K562 (cell line): ENCODE measurements around the gene CYBRD1. TPM values are rescaled to one million over a fixed set of nuclear protein-coding genes. Genes with fewer than 3 reads are reported as not detected.

Experiments used
- BRF2 ChIP-seq: IDR thresholded peaks from 3 replicates; pipeline ENCODE4 v1.6.1; 2011; ENCODE audit warnings: borderline replicate concordance, mild to moderate bottlenecking; ENCODE audit not compliant: insufficient read length, insufficient read depth
- CBFA2T2 ChIP-seq: fragments of 450-650 bp; conservative IDR thresholded peaks from 2 replicates; pipeline ENCODE4 v1.6.1; 2017; ENCODE audit warnings: mild to moderate bottlenecking
- CTCFL ChIP-seq: IDR thresholded peaks from 2 replicates; pipeline ENCODE4 v1.6.1; 2011; ENCODE audit warnings: borderline replicate concordance, low read depth, mild to moderate bottlenecking, moderate library complexity, low read length; ENCODE audit not compliant: insufficient read depth, poor library complexity, severe bottlenecking
- ETV1 ChIP-seq: fragments of 450-650 bp; conservative IDR thresholded peaks from 2 replicates; pipeline ENCODE4 v1.6.1; 2016; ENCODE audit warnings: missing genetic modification characterization, control low read depth, low read depth, missing compliant biosample characterization
- FOSL1 ChIP-seq: fragments of 200-800 bp; sonication (Bioruptor generic); conservative IDR thresholded peaks from 2 replicates; pipeline ENCODE4 v1.6.1; 2016; ENCODE audit warnings: missing genetic modification characterization, missing compliant biosample characterization
- HIVEP1 ChIP-seq: fragments of 250-450 bp; sonication (Bioruptor Pico); IDR thresholded peaks from 2 replicates; pipeline ENCODE4 v1.4.0; 2020; ENCODE audit warnings: mild to moderate bottlenecking
- NR3C1 ChIP-seq: sonication (generic); formaldehyde crosslinking; IDR thresholded peaks from 2 replicates; pipeline ENCODE4 v1.8.1; 2022; ENCODE audit warnings: missing genetic modification reagents
- PML ChIP-seq: IDR thresholded peaks from 2 replicates; pipeline ENCODE4 v1.6.1; 2012; ENCODE audit warnings: low read length, inconsistent platforms
- RAD21 ChIP-seq, 2 experiments: fragments of 250-450 bp in 1 of 2; fragments of 450-650 bp in 1 of 2; sonication (Bioruptor Pico) in 1 of 2; formaldehyde crosslinking in 1 of 2; IDR thresholded peaks in 1 of 2; conservative IDR thresholded peaks in 1 of 2; 2 replicates each; pipeline versions ENCODE4 v1.4.0 to v1.8.0; 2020 to 2022; ENCODE audit warnings: mild to moderate bottlenecking in 2 of 2, moderate library complexity in 1 of 2
- SMARCA4 ChIP-seq: fragments of 450-650 bp; IDR thresholded peaks from 2 replicates; pipeline ENCODE4 v1.6.1; 2016
- SRF ChIP-seq, 2 experiments: fragments of 250-450, 450-650 bp in 1 of 2; sonication (Bioruptor Pico) in 1 of 2; sonication (generic) in 1 of 2; formaldehyde crosslinking; IDR thresholded peaks; 2 replicates each; pipeline versions ENCODE4 v1.5.0 to v1.5.1; 2020 to 2022; ENCODE audit warnings: mild to moderate bottlenecking in 1 of 2, missing genetic modification reagents in 1 of 2
- TARDBP ChIP-seq: fragments of 450-650 bp; IDR thresholded peaks from 2 replicates; pipeline ENCODE4 v1.6.1; 2016
- TEAD2 ChIP-seq: fragments of 450-650 bp; IDR thresholded peaks from 2 replicates; pipeline ENCODE4 v1.6.1; 2016; ENCODE audit warnings: missing genetic modification characterization, control low read depth, missing compliant biosample characterization
- THAP7 ChIP-seq: fragments of 250-450 bp; sonication (Bioruptor Pico); IDR thresholded peaks from 2 replicates; pipeline ENCODE4 v1.5.0; 2021
- ZNF507 ChIP-seq: conservative IDR thresholded peaks from 2 replicates; pipeline ENCODE4 v1.6.1; 2017; ENCODE audit warnings: missing genetic modification characterization, missing compliant biosample characterization
- ZNF740 ChIP-seq, 3 experiments: fragments of 200-800 bp in 1 of 3; sonication (Bioruptor generic) in 1 of 3; sonication (generic) in 1 of 3; formaldehyde crosslinking in 1 of 3; IDR thresholded peaks; 2 replicates each; pipeline versions ENCODE4 v1.6.1 to v1.8.0; 2016 to 2022; ENCODE audit warnings: mild to moderate bottlenecking in 2 of 3, missing compliant biosample characterization in 2 of 3, missing genetic modification characterization in 2 of 3, missing genetic modification reagents in 1 of 3
- polyA plus RNA-seq, 8 experiments: library from polyadenylated mRNA; depleted of rRNA in 4 of 8; stranded (reverse) in 5 of 8; unstranded in 3 of 8; fragments of >200 nt; fragmentation: Nextera tagmentation in 2 of 8; fragmentation: Illumina TruSeq in 1 of 8; extraction: Ambion mirVana in 2 of 8; extraction: Trizol in 1 of 8; gene quantifications; 2 replicates each; pipeline versions ENCODE4 v1.2.1 to v1.2.3, GENCODE V29; 2011 to 2014; ENCODE audit warnings: inconsistent platforms in 1 of 8, missing spikeins in 1 of 8
- total RNA-seq, 7 experiments: library from RNA; depleted of rRNA in 6 of 7; stranded (reverse); fragments of >200 nt in 6 of 7; fragmentation: Illumina TruSeq in 2 of 7; extraction: Trizol in 2 of 7; gene quantifications; 2 replicates each; pipeline versions ENCODE4 v1.2.1 to v1.2.3, GENCODE V29; 2011 to 2021; ENCODE audit warnings: low replicate concordance in 1 of 7

Gene CYBRD1
- total and polyA plus RNA-seq, 9 of the 15 experiments (the other 6 are each of a cell fraction or from before 2014, with no cell fraction given): 9.6 to 22.4 (median 15.6) TPM

GRCh38 chr2:171522052-171522787 lies at the start of gene CYBRD1 (continued):
- TF ChIP-seq CTCFL: no peak
- peak; percentile 29; the same call in 1 of the 2 replicates for TF ChIP-seq ETV1 (tag)
- peak; percentile 27; the same call in 1 of the 2 replicates for TF ChIP-seq TARDBP
- TF ChIP-seq CBFA2T2: no peak
- TF ChIP-seq TEAD2 (tag): peak; percentile 91
- TF ChIP-seq RAD21 (CRISPR knock-in tag; conservative IDR thresholded peaks at IDR 0.05 in 1 of 2, IDR thresholded peaks at IDR 0.05 in 1 of 2): peak; percentile 20 to 25; a peak in 3 of 4 replicates
- TF ChIP-seq NR3C1: no peak; the same call in 1 of the 2 replicates
- TF ChIP-seq SMARCA4: 0 out of 2 replicates have a peak, but pooled peaks have one; percentile 15
- no peak for TF ChIP-seq HIVEP1
- peak in 1 of 2 experiments; percentile 44; a peak in 1 of 4 replicates for TF ChIP-seq SRF (CRISPR knock-in tag; IDR thresholded peaks at IDR 0.05)
- no peak; the same call in 1 of the 2 replicates for TF ChIP-seq ZNF740 (CRISPR knock-in tag; IDR thresholded peaks at IDR 0.05)
- peak in 1 of 2 experiments; percentile 12; a peak in 1 of 4 replicates for TF ChIP-seq ZNF740 (tag; IDR thresholded peaks at IDR 0.05)
- peak; percentile 59; the same call in 1 of the 2 replicates for TF ChIP-seq PML
- 0 out of 2 replicates have a peak, but pooled peaks have one; percentile 66 for TF ChIP-seq THAP7 (CRISPR knock-in tag)
- no peak for TF ChIP-seq ZNF507 (tag)
- TF ChIP-seq BRF2: no peak
- peak; percentile 48 for TF ChIP-seq FOSL1 (tag)
